Amniotic epithelial cell (primary cell): ENCODE measurements around the gene SLK.
A peak's percentile ranks its signal among the peaks of the same experiment; 100 is the strongest.

ENCODE experiments used
- DNase-seq: peaks from one replicate; pipeline ENCODE4 v3.0.0-alpha.2; 2010; ENCODE audit warnings: low read depth

Gene SLK

GRCh38 chr10:103991393-103992128 lies 24.6 kb downstream of the SLK start:
- no peak for DNase-seq

- no peak for DNase-seq
Measured at GRCh38 chr10:103995134-103995533, 28.2 kb downstream of the SLK start.

- DNase-seq = no peak
Measured at GRCh38 chr10:103998805-103999204, 31.9 kb downstream of the SLK start.

- no peak for DNase-seq
Measured at GRCh38 chr10:104002911-104003310, 36.0 kb downstream of the SLK start.

GRCh38 chr10:104005172-104005863 lies 38.4 kb downstream of the SLK start:
- DNase-seq = no peak

- DNase-seq = no peak
Measured at GRCh38 chr10:104011904-104012303, 45.0 kb downstream of the SLK start.

- DNase-seq = no peak
Measured at GRCh38 chr10:104013489-104013888, 46.5 kb downstream of the SLK start.

- DNase-seq = no peak
Measured at GRCh38 chr10:104014176-104014575, 47.2 kb downstream of the SLK start.

GRCh38 chr10:104016661-104017060 lies 49.7 kb downstream of the SLK start:
- DNase-seq = no peak

- DNase-seq = no peak
Measured at GRCh38 chr10:104018471-104018870, 51.5 kb downstream of the SLK start.

GRCh38 chr10:104020020-104020419 lies 53.1 kb downstream of the SLK start:
- DNase-seq = no peak

- no peak for DNase-seq
Measured at GRCh38 chr10:104021246-104021645, 54.3 kb downstream of the SLK start.

- DNase-seq = no peak
Measured at GRCh38 chr10:104022026-104022425, 55.1 kb downstream of the SLK start.

- DNase-seq = no peak
Measured at GRCh38 chr10:104025524-104025923, 58.6 kb downstream of the SLK start.

- no peak for DNase-seq
Measured at GRCh38 chr10:104026762-104027161, 59.8 kb downstream of the SLK start.

GRCh38 chr10:104028146-104028545 lies 61.2 kb downstream of the SLK start:
- DNase-seq = peak; percentile 21

- no peak for DNase-seq
Measured at GRCh38 chr10:104028823-104029520, 62.0 kb downstream of the SLK start.

GRCh38 chr10:104029521-104029860 lies 62.6 kb downstream of the SLK start:
- no peak for DNase-seq

GRCh38 chr10:104031631-104032030 lies 64.7 kb downstream of the SLK start:
- no peak for DNase-seq

- DNase-seq = no peak
Measured at GRCh38 chr10:104032144-104032775, 65.3 kb downstream of the SLK start.

- peak; percentile 32 for DNase-seq
Measured at GRCh38 chr10:104033401-104033930, 66.5 kb downstream of the SLK start.

GRCh38 chr10:104033966-104034365 lies 67.0 kb downstream of the SLK start:
- no peak for DNase-seq
